Pancreas (tissue), 10 donors: ENCODE data around the gene AP3B1. TPM values are rescaled to one million over a fixed set of nuclear protein-coding genes. Genes with fewer than 3 reads are reported as not detected.

Source experiments
- ATAC-seq, 4 donors: fragments of 200-7000 bp; cut with Tn5 transposase; one replicate each; pipeline versions ENCODE4 v1.8.0 to v1.9.1; 2020; ENCODE audit warnings: mild to moderate bottlenecking in 4 of 4, moderate library complexity in 4 of 4
- DNase-seq, 6 donors: peaks; one replicate each; pipeline ENCODE4 v3.0.0-alpha.2; 2020
- FAIRE-seq: peaks from 2 replicates; lab custom pipeline; 2012; peaks lifted over from hg19 to GRCh38; lab: Jason Lieb, UNC
- H3K27ac ChIP-seq, 4 donors: fragments of 200-600 bp; sonication (generic); 1 replicate in 3 of 4; 2 replicates in 1 of 4; pipeline versions ENCODE4 v1.5.0 to v1.8.0; 2020
- H3K27me3 ChIP-seq, 4 donors: fragments of 200-600 bp; one replicate each; pipeline ENCODE4 v1.8.0; 2021
- H3K36me3 ChIP-seq, 3 donors: fragments of 200-600 bp; sonication (generic) in 1 of 3; one replicate each; pipeline versions ENCODE4 v1.5.0 to v1.8.0; 2020 to 2021
- H3K4me1 ChIP-seq, 3 donors: fragments of 200-600 bp; one replicate each; pipeline ENCODE4 v1.8.0; 2021
- H3K4me3 ChIP-seq, 4 donors: fragments of 200-600 bp; sonication (generic) in 2 of 4; one replicate each; pipeline versions ENCODE4 v1.5.0 to v1.8.0; 2020 to 2021
- H3K9me3 ChIP-seq, 4 donors: fragments of 200-600 bp; one replicate each; pipeline ENCODE4 v1.8.0; 2021
- WGBS, 2 donors: extraction: QIAGEN DNeasy Blood & Tissue Kit; methylation state at CpG; one replicate each; pipeline ENCODE4 v1.1.7; 2013; 5-methylcytosine and 5-hydroxymethylcytosine counted together
- intact Hi-C, 3 donors: fragments of 100-400 bp; cut with DNase I; formaldehyde crosslinking; loops; one replicate each; pipeline versions ENCODE4 v1.11.1 to v1.14.2; 2022
- polyA plus RNA-seq, 2 donors: library from polyadenylated mRNA; stranded (reverse); fragments of 200-250 nt; gene quantifications; one replicate each; pipeline ENCODE4 v1.2.3, GENCODE V29; 2013
- total RNA-seq, 6 donors: library from RNA; stranded (reverse); fragmentation: NEBNext Ultra II Directional in 4 of 6; extraction: Animal tissue kit (Norgen Biotek cat#: 25700) in 4 of 6; gene quantifications; one replicate each; pipeline versions ENCODE4 v1.2.1 to v1.2.4, GENCODE V29; 2021 to 2023
- TF ChIP-seq, protein P1 (sequence below), 4 donors: fragments of 200-600 bp; sonication (generic) in 3 of 4; IDR thresholded peaks; one replicate each; pipeline versions ENCODE4 v1.5.0 to v1.8.0; 2021; ENCODE audit warnings: antibody characterized with exemption in 4 of 4
- donor health status: healthy with polysubstance abuse.
- donor health status: DM: no; HTN: no; CAD: no; lungs with moderate emphysema.
- donor health status: DM: no; HTN: no; CAD: no.
- donor health status: control.
- donor health status: control.
- donor health status: Bipolar disorder and iron deficiency.
- donor health status: DM: yes; HTN: yes; CAD: no.
- donor health status: DM: no; HTN: no; CAD: no.
- donor health status: DM: no; HTN: no; CAD: no.
- donor health status: DM: yes; HTN: yes; CAD: no.

Gene AP3B1
- total and polyA plus RNA-seq, 8 donors: 11.9 to 26.0 (median 18.2) TPM

DNA sequence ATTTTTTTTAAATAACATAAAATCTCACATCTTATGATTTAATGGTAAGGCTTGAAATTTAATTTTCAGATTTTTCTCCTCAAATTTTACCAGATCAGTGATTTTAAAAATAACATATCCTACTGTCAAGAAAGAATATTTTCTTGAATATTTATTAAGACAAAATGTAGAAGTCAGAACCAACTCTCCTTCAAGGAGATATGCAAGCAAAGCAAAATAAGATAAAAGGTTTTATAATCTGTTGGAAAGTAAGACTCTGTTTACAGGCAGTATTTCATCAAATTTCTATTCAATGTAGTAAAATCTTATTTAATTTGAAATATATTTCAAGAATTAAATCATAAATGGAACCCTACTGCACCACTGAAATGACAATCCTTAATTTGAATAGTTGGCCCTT is 7.3 kb downstream of the AP3B1 start:
- ATAC-seq (no peak), FAIRE-seq (no peak), DNase-seq (no peak)
- Histone ChIP-seq H3K36me3 (no peaks in the 10 kb centered on the region), H3K4me3 (no peak overlapping the region), H3K27ac (no peak overlapping the region), H3K27me3 (no peaks in the 10 kb centered on the region), H3K4me1 (peaks cover 0 to 5% (median 5%) of the 10 kb centered on the region in 3 donors), H3K9me3 (no peaks in the 10 kb centered on the region)
- intact Hi-C loops: no loop called here
- TF ChIP-seq, protein P1, sequence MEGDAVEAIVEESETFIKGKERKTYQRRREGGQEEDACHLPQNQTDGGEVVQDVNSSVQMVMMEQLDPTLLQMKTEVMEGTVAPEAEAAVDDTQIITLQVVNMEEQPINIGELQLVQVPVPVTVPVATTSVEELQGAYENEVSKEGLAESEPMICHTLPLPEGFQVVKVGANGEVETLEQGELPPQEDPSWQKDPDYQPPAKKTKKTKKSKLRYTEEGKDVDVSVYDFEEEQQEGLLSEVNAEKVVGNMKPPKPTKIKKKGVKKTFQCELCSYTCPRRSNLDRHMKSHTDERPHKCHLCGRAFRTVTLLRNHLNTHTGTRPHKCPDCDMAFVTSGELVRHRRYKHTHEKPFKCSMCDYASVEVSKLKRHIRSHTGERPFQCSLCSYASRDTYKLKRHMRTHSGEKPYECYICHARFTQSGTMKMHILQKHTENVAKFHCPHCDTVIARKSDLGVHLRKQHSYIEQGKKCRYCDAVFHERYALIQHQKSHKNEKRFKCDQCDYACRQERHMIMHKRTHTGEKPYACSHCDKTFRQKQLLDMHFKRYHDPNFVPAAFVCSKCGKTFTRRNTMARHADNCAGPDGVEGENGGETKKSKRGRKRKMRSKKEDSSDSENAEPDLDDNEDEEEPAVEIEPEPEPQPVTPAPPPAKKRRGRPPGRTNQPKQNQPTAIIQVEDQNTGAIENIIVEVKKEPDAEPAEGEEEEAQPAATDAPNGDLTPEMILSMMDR (IDR thresholded peaks at IDR 0.05): no peak

DNA sequence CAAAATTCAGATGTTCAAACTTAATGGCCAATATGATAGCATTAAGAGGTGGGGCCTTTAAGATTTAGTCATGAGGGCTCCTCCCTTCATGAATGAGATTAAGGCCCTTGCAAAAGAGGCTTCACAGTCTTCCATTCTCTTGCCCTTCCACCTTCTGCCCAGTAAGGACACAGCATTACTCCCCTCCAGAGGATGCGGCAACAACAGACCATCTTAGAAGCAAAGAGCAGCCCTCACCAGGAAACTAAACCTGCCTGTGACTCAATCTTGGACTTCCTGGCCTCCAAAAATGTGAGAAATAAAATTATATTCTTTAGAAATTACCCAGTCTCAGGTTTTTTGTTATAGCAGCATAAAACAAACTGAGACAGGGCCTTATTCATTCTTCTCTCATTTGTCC is 8.2 kb downstream of the AP3B1 start:
- no peak for FAIRE-seq
- intact Hi-C loops: no loop called here
- Histone ChIP-seq H3K36me3 (no peaks in the 10 kb centered on the region), H3K9me3 (no peaks in the 10 kb centered on the region), H3K27me3 (no peaks in the 10 kb centered on the region), H3K27ac (no peak overlapping the region), H3K4me3 (no peak overlapping the region), H3K4me1 (peaks cover 0 to under 1% (median 0%) of the 10 kb centered on the region in 3 donors)
- TF ChIP-seq, protein P1 (IDR thresholded peaks at IDR 0.05): no peak
- no peak for DNase-seq
- 98 to 100% methylated on average over 1 of the region's 1 CpG for WGBS, 2 donors
- ATAC-seq: no peak

DNA sequence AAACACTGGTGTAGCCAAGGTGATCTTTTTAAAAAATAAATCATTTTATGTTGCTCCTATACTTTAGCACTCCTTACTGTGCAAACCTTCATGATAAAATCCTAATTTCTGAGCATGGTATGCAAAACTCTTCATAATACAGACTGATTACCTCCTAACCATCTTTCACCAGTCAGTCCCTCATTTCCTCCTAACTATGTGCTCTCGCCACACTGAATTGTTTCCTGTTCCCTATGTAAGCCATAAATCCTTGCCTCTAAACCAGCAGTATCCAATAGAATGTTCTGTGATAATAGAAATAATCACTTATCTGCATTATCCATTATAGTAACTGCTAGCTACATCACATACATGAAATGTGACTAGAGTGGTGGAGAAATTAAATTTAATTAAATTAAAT is 10.7 kb downstream of the AP3B1 start:
- Histone ChIP-seq H3K27me3 (no peaks in the 10 kb centered on the region), H3K36me3 (no peaks in the 10 kb centered on the region), H3K4me1 (no peaks in the 10 kb centered on the region), H3K27ac (no peak overlapping the region), H3K4me3 (no peak overlapping the region), H3K9me3 (no peaks in the 10 kb centered on the region)
- TF ChIP-seq, protein P1 (IDR thresholded peaks at IDR 0.05): no peak
- DNase-seq (no peak), FAIRE-seq (no peak), ATAC-seq (no peak)
- intact Hi-C loops: no loop called here
- WGBS, 2 donors: 93 to 97% methylated on average over 1 of the region's 1 CpG

DNA sequence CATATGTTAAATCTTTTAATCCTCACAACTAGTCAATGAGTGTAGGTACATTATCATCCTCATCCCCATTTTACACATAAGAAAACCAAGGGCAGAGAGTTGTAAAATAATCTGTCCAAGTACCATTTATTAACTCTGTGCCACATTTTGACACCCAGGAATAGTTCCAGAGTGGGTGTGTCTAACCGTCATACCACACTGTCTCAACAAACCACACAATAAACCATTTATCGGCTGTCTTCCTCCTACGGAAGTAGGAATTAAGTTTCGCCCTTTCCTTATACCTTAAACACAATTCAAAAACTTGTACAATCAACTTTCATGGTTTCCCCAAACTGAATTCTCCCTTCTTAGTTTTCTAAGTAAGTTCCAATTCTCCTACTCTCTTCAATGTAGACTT is 11.4 kb downstream of the AP3B1 start:
- TF ChIP-seq, protein P1 (IDR thresholded peaks at IDR 0.05): no peak
- H3K4me1 ChIP-seq: no peaks in the 10 kb centered on the region
- DNase-seq (no peak), FAIRE-seq (no peak), ATAC-seq (no peak)
- no peaks in the 10 kb centered on the region for H3K9me3 ChIP-seq
- H3K27ac ChIP-seq: no peak overlapping the region
- WGBS, 2 donors: 88 to 95% methylated on average over 4 of the region's 4 CpGs
- no peak overlapping the region for H3K4me3 ChIP-seq
- intact Hi-C loops: no loop called here
- H3K27me3 ChIP-seq: no peaks in the 10 kb centered on the region
- no peaks in the 10 kb centered on the region for H3K36me3 ChIP-seq

DNA sequence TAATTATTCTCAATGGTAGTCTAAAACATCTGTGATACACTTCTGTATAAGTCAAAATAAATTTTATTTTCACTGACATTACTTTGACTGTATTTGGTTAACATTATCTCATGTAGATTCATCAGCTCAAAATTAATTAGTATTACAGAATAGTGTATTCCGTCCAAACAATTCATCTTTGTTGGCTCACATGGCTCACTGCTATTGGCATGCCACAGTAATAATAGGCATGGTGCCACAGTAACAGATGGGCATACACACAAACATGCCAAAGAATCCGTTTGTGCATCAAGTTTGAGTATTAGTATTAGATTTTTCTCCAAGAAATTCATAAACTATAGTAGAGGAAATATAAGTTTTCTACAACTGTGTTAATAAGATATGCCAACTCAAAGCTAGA is 14.2 kb downstream of the AP3B1 start:
- no peak for DNase-seq
- 10 to 11% methylated on average over 2 of the region's 2 CpGs for WGBS, 2 donors

More for the DNA sequence above, 14.2 kb downstream of the AP3B1 start:
- intact Hi-C loops: no loop called here
- Histone ChIP-seq H3K27ac (no peak overlapping the region), H3K9me3 (no peaks in the 10 kb centered on the region), H3K4me1 (no peaks in the 10 kb centered on the region), H3K36me3 (no peaks in the 10 kb centered on the region), H3K27me3 (no peaks in the 10 kb centered on the region), H3K4me3 (no peak overlapping the region)
- TF ChIP-seq, protein P1 (IDR thresholded peaks at IDR 0.05): no peak
- FAIRE-seq (no peak), ATAC-seq (peak in 2 of 4 donors; percentile 34 to 73)
